KOPT-K1 (cell line): ENCODE measurements around the gene PPP1R3C.

Source experiments
- H3K27ac ChIP-seq: fragments of 200-600 bp; sonication (generic); 2 replicates; pipeline ENCODE4 v1.5.1; 2016; ENCODE audit warnings: antibody characterized with exemption, mild to moderate bottlenecking, low read depth, low read length; ENCODE audit not compliant: poor library complexity, severe bottlenecking
- H3K36me3 ChIP-seq: fragments of 200-600 bp; sonication (generic); 2 replicates; pipeline ENCODE4 v1.5.1; 2017; ENCODE audit warnings: antibody characterized with exemption, mild to moderate bottlenecking, low read length, moderate library complexity; ENCODE audit not compliant: insufficient read depth
- H3K9me3 ChIP-seq: fragments of 200-600 bp; sonication (generic); 2 replicates; pipeline ENCODE4 v1.5.1; 2017; ENCODE audit warnings: antibody characterized with exemption, low read length, mild to moderate bottlenecking; ENCODE audit not compliant: insufficient read depth, poor library complexity, severe bottlenecking

Gene PPP1R3C

DNA sequence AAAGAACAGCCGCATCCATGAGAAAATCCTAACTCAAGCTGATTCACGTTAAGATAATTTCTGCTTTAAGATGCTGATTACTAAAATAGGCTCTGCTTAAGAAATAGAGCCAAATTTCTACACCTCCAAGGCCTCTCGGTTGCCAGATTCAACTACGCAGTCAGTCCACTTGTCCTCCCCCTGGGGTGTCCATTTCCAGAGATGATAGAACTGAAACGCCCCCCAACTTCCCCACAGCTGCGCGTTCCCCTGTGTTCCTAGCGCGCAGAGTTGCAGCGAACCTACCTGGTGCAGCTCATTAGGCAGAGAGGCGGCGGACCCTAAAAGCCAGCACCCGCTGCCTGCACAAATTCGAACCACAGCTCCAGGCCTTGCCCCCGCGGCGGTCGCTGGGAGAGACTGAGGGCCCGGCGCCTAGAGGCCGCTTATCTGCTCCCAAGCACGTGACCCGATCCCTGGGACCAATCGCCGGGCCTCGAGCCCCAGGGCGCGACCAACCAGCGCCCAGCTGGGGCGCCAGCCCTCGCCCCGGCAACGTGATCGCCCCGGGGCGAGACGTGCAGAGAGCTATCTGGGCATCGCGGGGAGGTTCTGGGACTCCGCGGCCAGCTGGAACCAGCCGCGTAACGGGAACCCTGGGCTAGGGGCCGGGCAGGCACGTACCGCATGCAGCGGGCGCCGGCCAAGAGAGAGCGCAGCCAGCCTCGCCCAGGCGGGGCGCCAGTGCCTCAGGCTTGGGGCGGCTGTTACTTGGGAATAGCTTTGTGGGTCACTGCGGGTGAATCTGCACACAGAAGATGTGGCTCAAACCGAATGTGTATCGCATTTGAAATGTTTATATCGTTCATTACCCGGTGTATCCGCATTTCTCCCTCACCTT lies at the start of gene PPP1R3C:
Gene PPP1R3C, minus strand, starts transcription at position 401 of the 880 bp plus-strand sequence. Its CDS starts 102 bp downstream, at position 299.
- no peaks in the 10 kb centered on the region for H3K36me3 ChIP-seq
- peaks cover 10% of the 10 kb centered on the region for H3K9me3 ChIP-seq
- no peak within 1 kb of the TSS for H3K27ac ChIP-seq

DNA sequence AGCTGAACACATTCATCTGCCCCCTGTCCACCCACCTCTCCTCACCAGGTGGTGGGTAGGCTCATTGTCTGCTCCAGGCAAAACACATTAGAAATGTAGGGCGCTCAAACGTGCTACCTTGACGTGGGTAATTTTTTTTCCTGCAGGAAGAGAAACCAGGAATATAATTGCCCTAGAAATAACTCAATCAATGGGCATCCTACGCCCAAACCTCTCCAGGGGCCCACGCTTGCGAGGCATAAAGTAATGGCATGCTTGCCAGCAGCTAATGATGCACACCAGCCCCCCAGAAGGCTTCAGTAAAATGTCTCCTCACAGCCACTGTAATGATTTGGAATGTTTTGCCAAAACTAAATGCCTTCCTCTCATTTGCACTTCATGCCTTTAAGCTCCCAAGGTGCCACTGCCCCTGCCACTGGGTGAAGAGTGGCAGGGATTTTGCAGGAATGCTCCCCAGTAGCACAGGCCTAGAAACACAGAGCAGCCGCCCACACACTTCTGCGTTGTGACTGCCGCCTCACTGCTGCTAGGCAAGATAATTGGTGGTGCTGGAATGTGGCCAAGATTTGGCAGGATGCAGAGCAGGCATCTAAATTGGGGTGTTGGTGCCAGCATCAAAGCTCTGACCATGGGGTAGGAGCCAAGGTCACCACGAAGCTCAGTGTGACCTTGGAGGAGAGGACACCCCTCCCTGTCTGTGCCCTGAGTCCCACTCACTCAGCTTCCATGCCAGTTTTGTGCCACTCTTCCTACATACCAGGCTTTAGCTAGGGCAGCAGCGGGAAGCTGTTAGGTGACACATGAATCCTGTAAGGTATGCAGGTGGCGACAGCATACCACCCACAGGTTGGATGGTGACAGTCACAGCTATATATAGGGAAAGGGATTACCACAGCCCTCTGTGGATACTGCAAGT lies 48.7 kb upstream of the PPP1R3C start:
- Histone ChIP-seq H3K9me3 (no peaks in the 10 kb centered on the region), H3K36me3 (no peaks in the 10 kb centered on the region), H3K27ac (no peak overlapping the region)

DNA sequence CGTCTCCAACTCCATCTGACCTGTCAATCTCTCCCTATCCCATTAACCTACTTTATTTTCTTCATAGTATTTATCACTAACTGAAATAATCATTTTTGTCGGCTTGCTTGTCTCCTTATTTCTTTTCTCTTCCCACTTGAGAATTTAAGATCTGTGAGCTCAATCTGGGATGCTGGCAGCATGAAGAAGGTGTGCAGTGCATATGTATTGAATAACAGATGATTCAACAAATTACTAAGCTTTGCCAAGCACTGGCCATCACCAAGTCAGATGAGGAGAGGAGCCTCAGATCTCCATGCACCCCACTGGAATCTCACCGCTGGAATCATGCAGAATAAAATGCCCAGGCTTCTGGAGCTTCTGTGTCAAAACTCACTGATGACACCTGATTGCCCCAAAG lies 47.6 kb upstream of the PPP1R3C start:
- no peak overlapping the region for H3K27ac ChIP-seq
- H3K9me3 ChIP-seq, result no peaks in the 10 kb centered on the region
- no peaks in the 10 kb centered on the region for H3K36me3 ChIP-seq

DNA sequence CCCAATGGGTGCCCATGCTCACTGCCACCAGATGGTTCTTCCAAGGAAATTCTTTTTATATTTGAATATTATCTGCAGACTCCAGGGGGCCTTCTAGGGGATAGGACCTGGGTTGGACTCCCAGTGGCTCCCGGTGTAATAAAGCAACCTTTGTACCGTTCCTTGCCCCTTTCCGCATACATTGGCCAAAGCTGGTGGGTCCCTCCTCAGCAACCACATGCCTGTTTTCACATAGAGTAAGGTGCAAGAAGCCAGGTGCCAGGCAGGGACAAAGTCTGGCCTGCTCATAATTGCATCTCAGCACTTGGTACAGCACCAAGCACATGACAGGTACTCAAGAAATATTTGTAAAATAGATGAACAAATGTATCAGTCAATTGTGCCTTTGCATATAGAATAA lies 46.4 kb upstream of the PPP1R3C start:
- H3K36me3 ChIP-seq, result no peaks in the 10 kb centered on the region
- no peak overlapping the region for H3K27ac ChIP-seq
- H3K9me3 ChIP-seq, result no peaks in the 10 kb centered on the region

DNA sequence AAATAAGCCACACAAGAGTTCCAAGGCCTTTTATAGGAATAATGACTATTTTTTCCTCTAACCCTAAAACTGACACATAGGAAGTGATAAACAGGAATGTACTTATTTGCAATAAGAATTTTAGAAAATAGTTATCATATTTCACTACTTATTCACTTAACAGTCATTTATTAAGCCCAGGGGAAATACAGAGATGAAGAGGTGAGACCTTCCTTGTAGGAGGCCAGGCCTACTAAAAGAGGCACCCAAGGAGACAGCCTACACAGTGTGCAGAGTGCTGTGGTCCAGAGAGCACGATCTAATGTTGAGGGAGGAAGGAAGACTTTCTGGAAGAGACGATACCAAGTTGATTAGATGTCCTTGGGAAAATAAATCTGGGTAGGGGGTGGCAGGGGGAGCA lies 45.0 kb upstream of the PPP1R3C start:
- Histone ChIP-seq H3K36me3 (no peaks in the 10 kb centered on the region), H3K27ac (no peak overlapping the region), H3K9me3 (no peaks in the 10 kb centered on the region)

DNA sequence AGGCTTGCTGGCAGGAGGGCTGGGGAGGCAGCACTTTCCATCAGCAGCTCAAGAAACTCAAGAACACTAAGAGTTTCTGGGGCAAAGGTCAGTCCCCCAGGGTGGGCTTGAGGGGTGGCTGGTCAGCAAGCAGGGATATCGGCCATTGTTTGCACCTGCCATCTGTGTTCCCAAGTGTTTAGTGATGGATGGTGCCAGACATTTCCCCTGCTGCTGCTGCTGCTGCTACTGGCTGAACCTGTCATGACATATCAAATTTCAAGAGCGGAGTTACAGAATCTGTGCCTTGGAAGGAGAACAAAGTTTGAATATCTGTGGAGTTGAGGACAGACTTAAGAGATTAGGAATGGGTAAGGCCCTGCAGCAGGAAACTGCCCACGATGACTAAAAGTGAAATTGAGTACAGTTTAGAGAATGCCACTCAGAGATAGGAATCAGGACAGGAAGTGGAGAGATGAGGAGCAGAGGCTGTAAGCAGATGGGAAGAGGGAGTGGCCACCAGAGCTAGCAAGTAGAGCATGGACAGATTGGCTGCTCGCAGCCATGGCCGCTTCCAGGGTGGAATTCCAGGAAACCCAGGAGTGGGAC lies 39.2 kb upstream of the PPP1R3C start:
- Histone ChIP-seq H3K36me3 (no peaks in the 10 kb centered on the region), H3K27ac (no peak overlapping the region), H3K9me3 (no peaks in the 10 kb centered on the region)

DNA sequence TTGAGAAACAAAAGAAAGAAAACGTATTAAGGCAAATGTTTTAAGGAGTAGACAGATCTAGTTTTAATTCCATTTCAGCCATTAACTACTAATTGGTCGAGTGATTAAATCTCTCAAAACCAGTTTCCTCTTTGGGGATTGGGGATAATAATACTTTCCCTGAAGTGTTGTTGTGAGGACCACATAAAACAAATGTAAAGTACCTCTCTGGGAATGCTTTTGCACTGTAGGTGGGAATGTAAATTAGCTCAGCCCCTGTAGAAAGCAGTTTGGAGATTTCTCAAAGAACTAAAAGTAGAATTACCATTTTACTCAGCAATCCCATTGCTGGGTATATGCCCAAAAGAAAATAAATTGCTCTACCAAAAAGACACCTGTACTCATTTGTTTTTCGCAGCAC lies 36.0 kb upstream of the PPP1R3C start:
- Histone ChIP-seq H3K27ac (no peak overlapping the region), H3K9me3 (no peaks in the 10 kb centered on the region), H3K36me3 (no peaks in the 10 kb centered on the region)

DNA sequence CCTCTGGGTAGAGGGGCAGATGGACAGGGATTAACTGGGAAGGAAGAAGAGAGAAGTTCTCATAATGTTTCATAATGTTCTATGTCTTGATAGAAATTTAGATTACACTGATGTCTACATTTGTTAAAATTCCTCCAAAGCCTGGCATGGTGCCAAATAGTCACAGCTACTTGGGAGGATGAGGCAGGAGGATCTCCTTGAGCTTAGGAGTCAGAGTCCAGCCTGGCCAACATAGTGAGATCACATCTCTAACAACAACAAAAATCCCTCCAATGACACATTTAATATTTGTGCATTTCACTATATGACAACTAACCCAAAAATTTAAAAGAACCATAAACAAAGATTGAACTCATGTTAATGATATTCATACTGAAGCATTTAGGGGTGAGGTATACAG lies 33.0 kb upstream of the PPP1R3C start:
- no peaks in the 10 kb centered on the region for H3K36me3 ChIP-seq
- no peaks in the 10 kb centered on the region for H3K9me3 ChIP-seq
- H3K27ac ChIP-seq, result no peak overlapping the region

DNA sequence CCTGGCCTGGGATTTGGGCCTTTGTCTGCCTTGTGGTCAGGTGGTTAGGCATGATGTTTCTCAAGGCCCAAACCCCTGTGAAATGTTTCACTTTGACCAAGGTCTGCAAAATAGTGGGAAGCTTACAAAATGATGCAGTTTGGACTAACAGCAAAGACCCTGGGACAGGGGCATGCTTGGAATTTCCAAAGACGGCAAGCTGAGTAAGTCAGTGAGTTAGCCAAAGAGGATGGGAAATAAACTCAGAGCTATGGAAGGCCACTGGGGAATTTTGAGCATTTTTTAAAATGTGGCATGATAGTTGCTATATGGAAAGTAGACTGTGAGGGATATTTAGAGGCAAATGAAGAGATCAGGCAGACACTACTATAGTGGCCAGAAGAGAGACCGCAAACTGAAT lies 31.6 kb upstream of the PPP1R3C start:
- Histone ChIP-seq H3K36me3 (no peaks in the 10 kb centered on the region), H3K9me3 (no peaks in the 10 kb centered on the region), H3K27ac (no peak overlapping the region)

DNA sequence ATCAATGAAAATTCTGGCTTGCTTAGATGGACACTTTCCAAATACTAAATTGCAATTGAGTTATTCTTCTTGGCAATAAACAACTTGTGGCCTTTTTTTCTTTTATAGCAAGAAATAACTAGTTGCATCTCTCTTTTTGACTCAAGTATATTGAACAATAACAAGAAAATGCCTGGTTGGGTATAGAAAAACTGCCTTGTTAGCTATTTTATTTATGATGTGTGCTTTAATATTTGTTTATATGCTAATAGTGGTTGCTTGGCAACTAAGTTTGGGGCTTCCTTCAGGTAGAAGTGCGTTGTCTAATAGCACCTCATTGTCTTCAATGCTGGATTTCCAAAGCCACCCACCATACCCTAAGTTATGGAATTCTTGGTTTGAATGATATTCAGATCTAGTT lies 30.1 kb upstream of the PPP1R3C start:
- peaks cover 1% of the 10 kb centered on the region for H3K9me3 ChIP-seq
- no peaks in the 10 kb centered on the region for H3K36me3 ChIP-seq
- H3K27ac ChIP-seq, result no peak overlapping the region

DNA sequence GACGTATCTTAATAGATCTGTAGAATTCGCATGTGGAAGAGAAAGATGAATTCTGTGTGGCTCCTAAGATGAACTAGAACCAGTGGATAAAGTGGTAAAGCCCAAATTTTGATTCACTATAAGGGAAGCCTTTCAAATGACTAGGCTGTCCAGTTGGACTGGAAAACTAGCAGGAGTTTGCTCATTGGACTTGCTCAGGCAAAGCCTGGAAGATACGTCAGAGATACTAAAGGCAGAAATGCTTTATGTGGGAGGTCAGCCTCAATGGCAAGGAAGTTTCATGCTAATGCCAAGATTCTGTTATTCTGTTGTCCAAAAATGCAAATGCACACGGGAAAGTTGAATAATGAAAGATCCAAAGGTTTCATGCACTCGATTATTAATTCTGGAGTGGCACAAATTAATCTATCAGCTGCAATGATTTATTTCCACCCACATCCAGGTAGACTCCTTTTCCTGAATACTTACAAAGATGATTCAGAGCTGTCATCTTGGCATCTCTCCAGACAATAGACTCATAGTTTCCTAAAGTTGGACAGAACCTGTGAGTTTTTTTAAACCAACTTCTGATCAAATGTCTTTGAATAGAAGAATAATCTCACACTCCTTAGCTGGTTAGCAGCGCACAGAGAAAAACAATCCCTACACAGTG lies 20.5 kb upstream of the PPP1R3C start:
- H3K36me3 ChIP-seq, result no peaks in the 10 kb centered on the region
- H3K27ac ChIP-seq, result no peak overlapping the region
- peaks cover 7% of the 10 kb centered on the region for H3K9me3 ChIP-seq

DNA sequence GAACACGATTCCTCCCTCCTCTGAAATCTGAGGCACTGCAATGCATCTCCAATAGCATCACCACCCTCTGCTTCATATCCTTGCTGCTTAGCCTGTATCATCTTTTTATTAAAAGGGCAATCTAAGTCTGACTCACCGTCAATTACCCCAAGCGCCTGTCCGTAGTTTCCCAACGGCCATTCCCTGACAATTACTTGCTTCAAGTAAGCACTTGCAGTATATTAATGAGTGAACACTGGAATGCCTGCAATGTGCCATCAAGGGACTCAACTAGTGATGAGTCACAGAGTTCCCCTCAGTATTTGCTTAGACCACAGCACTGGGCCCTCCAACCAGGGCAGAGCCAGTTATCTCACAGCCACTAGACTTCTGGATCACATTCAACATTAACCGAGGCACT lies 19.5 kb upstream of the PPP1R3C start:
- Histone ChIP-seq H3K9me3 (no peaks in the 10 kb centered on the region), H3K36me3 (no peaks in the 10 kb centered on the region), H3K27ac (no peak overlapping the region)

DNA sequence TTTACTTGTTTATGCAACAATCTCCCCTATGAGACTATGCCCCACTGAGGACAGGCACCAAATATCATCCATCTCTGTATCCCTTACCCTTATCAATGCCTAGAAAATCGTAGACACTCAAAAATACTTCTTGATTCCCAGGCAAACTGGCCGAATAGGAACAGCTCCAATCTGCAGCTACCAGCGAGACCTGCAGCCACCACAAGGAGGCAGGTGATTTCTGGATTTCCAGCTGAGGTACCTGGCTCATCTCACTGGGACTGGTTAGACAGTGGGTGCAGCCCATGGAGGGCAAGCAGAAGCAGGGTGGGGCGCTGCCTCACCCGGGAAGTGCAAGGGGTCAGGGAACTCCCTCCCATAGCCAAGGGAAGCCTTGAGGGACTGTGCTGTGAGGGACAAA lies 10.8 kb upstream of the PPP1R3C start:
- no peak overlapping the region for H3K27ac ChIP-seq
- H3K36me3 ChIP-seq, result no peaks in the 10 kb centered on the region
- H3K9me3 ChIP-seq, result no peaks in the 10 kb centered on the region

DNA sequence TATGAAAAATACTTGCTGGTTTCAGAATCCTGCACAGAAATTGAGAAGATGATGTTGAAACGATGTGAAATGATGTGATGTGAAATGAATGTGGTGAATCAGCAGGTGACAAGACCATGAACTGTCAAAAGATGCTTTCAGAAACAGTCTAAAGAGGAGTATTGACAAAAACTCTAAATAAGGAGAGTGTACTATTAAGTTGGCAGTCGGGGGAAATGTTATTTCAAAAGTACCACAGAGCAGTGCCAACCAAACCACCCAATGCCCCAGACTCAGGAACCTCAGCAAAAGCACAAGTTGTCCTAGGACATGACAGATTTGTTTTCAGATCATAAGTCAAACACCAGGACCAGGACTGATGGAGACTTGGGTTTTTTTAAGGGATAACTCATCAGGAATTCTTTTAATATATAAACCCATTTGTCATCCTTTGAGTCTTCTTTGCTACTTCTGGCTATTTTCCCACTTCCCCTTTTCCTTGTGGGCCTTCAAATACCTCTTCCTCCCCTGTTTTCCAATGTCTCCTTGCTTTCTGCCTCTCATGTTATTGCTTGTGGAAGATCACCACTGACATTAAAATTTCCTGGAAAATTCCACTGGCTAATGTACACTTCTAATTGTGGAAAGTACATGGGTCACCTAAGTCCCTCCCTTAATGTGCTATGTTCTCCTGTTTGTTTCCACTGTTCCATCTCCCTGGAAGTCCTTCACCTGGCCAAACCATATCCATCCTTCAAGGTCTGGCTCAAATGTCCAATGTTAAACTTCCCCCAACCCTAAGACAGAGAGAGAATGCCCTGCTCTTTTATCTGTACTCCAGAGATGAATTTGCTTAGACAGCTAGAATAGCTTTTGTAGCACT lies 10.2 kb upstream of the PPP1R3C start:
- H3K36me3 ChIP-seq, result no peaks in the 10 kb centered on the region
- no peak overlapping the region for H3K27ac ChIP-seq
- no peaks in the 10 kb centered on the region for H3K9me3 ChIP-seq
